Activated CD8-positive, alpha-beta T cell treated with anti-CD3 and anti-CD28 coated beads for 36 hours (primary cell): ENCODE measurements around the gene SYN1. TPM values are rescaled to one million over a fixed set of nuclear protein-coding genes. Genes with fewer than 3 reads are reported as not detected.

Experiments used
- ATAC-seq: fragments of 200-7000 bp; cut with Tn5 transposase; one replicate; pipeline ENCODE4 v1.10.0; 2021; ENCODE audit warnings: mild to moderate bottlenecking, moderate library complexity
- CTCF ChIA-PET: fragments of 350-600 bp; sonication (Branson Sonifier 250); formaldehyde crosslinking; loops from one replicate; lab custom pipeline; 2021; ENCODE audit warnings: antibody characterized with exemption; lab: Charles Lee
- POLR2A ChIA-PET: fragments of 350-600 bp; sonication (Branson Sonifier 250); formaldehyde crosslinking; loops from one replicate; lab custom pipeline; 2021; ENCODE audit warnings: antibody characterized with exemption; lab: Charles Lee
- DNase-seq: peaks from one replicate; pipeline ENCODE4 v3.0.0-alpha.2; 2020
- H3K27ac Mint-ChIP-seq: one replicate; pipeline ENCODE4 v1.8.0; 2021; ENCODE audit warnings: mild to moderate bottlenecking, mixed read lengths
- H3K27me3 Mint-ChIP-seq: one replicate; pipeline ENCODE4 v1.8.0; 2021; ENCODE audit warnings: mixed read lengths
- H3K36me3 Mint-ChIP-seq: one replicate; pipeline ENCODE4 v1.8.0; 2021; ENCODE audit warnings: low read depth, mixed read lengths
- H3K4me1 Mint-ChIP-seq: one replicate; pipeline ENCODE4 v1.8.0; 2021; ENCODE audit warnings: low read depth, mixed read lengths
- H3K4me3 Mint-ChIP-seq: one replicate; pipeline ENCODE4 v1.8.0; 2021; ENCODE audit warnings: mild to moderate bottlenecking, moderate library complexity, mixed read lengths
- H3K9me3 Mint-ChIP-seq: one replicate; pipeline ENCODE4 v1.8.0; 2021; ENCODE audit warnings: mixed read lengths
- intact Hi-C: fragments of 100-400 bp; cut with micrococcal nuclease; formaldehyde crosslinking; loops from one replicate; pipeline ENCODE4 v1.10.0; 2022
- total RNA-seq, 2 experiments: library from RNA; stranded (reverse); gene quantifications; one replicate each; pipeline ENCODE4 v1.2.3, GENCODE V29; 2021
- TF ChIP-seq, protein P1 (sequence below): fragments of 200-600 bp; IDR thresholded peaks from one replicate; pipeline ENCODE4 v1.8.0; 2022; ENCODE audit warnings: antibody characterized with exemption, mild to moderate bottlenecking

Gene SYN1
- total RNA-seq, 2 experiments from 2014 or later = 0.67 to 0.74 TPM

DNA sequence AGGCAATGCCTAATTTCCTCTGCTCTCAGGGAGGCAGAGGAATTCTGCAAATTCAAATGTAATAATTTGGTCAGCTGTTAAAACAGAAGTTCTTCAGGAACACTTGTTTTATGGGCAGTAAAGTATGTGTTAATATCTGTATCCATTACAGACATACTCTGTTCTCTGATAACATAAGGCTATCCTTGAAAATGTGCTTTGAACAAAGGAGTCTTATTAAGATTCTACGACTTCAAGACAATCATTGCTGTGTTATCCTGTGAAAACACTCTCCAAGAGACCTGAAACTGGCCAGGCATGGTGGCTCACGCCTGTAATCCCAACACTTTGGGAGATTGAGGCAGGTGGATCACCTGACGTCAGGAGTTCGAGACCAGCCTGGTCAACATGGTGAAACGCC lies 12.0 kb upstream of the SYN1 start:
- Mint-ChIP-seq H3K9me3 (no peaks in the 10 kb centered on the region), H3K36me3 (peaks cover 6% of the 10 kb centered on the region), H3K27ac (no peak overlapping the region), H3K4me1 (peaks cover 18% of the 10 kb centered on the region), H3K27me3 (no peaks in the 10 kb centered on the region), H3K4me3 (no peak overlapping the region)
- ATAC-seq (no peak), DNase-seq (no peak)
- CTCF ChIA-PET = no interaction called here
- intact Hi-C loops = no loop called here
- POLR2A ChIA-PET = interaction anchor here (1.8 kb wide), 1 partner anchor 9 kb away, joined by 7 read pairs; no protein-coding TSS in a partner anchor
- TF ChIP-seq, protein P1, sequence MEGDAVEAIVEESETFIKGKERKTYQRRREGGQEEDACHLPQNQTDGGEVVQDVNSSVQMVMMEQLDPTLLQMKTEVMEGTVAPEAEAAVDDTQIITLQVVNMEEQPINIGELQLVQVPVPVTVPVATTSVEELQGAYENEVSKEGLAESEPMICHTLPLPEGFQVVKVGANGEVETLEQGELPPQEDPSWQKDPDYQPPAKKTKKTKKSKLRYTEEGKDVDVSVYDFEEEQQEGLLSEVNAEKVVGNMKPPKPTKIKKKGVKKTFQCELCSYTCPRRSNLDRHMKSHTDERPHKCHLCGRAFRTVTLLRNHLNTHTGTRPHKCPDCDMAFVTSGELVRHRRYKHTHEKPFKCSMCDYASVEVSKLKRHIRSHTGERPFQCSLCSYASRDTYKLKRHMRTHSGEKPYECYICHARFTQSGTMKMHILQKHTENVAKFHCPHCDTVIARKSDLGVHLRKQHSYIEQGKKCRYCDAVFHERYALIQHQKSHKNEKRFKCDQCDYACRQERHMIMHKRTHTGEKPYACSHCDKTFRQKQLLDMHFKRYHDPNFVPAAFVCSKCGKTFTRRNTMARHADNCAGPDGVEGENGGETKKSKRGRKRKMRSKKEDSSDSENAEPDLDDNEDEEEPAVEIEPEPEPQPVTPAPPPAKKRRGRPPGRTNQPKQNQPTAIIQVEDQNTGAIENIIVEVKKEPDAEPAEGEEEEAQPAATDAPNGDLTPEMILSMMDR = no peak

DNA sequence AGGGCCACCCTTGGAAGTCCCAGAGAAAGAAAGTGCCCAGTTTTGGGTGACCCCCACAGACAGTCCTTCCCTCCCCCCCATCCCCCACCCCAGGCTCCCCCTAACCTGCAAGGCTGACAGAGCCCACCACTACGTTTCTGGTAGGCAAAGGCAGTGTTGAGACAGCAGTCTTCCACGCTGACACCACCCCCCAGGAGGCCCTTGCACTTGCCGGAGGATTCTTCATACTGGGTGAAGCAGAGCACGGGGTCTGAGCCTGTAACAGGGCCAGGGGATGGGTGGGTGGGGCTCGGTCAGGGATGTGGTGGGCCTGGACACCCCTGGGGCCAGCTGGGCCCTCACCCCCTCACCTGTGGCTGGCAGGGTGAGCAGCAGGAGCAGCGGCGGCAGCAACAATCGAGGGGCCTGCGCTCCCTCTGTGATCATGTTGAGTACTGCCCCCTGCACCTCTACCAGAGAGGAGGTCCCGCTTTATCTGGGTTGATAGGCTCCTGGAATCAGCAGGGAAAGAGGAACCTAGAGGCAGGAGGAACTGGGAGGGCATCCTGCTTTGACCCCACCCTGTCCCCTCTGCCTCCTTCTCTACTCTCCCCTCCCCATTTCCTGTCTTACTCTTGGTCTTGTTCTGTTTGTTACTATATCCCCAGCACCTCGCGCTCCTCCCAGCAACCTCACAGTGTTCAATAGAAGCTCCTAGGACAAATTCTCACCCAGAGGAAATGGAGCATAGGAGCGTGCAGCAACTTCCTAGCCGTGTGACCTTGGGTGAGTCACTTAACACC lies 10.0 kb upstream of the SYN1 start, which contains the start of gene CFP:
CFP (minus strand) TSS at position 512 of the 782 bp plus-strand sequence; CDS start at position 426, 86 bp downstream.
- ChIA-PET CTCF (interaction anchor here (1.1 to 1.4 kb wide), 2 partner anchors 10 to 15 kb away, joined by 3 to 5 read pairs; no protein-coding TSS in a partner anchor), POLR2A (interaction anchor here (0.9 to 1.8 kb wide), 5 partner anchors 11 to 346 kb away, joined by 3 to 7 read pairs (median 3); no protein-coding TSS in a partner anchor)
- ATAC-seq = peak; percentile 65
- intact Hi-C loops = loop anchor here (10.0 kb wide), 1 partner anchor 65 kb away; the partner anchor contains the start of gene ARAF
- H3K27ac Mint-ChIP-seq = peak within 1 kb of the TSS; percentile 74
- no peaks in the 10 kb centered on the region for H3K9me3 Mint-ChIP-seq
- peak; percentile 14 for DNase-seq
- TF ChIP-seq, protein P1 = no peak
- peaks cover 5% of the 10 kb centered on the region for H3K36me3 Mint-ChIP-seq
- H3K4me3 Mint-ChIP-seq = peak within 1 kb of the TSS; percentile 33
- no peaks in the 10 kb centered on the region for H3K27me3 Mint-ChIP-seq
- peaks cover 16% of the 10 kb centered on the region for H3K4me1 Mint-ChIP-seq

DNA sequence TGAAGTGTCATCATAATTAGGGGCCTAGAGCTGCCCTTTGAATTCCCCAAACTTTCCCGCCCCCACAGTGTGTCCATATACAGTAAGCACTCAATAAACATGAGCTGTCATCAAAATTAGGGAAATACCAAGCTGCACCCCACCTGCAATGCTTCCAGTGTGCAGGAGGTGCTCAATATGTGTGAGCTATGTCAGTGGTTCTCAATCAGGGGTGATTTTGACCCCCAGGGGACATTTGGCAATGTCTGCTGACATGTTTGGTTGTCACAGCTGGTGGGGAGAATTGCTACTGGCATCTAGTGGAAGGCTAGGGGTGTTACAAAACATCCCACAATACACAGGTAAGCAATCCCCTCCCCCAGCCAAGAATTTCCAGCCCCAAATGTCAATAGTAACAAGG lies 9.3 kb upstream of the SYN1 start:
- ATAC-seq (peak; percentile 43), DNase-seq (peak; percentile 33)
- intact Hi-C loops = loop anchor here (10.0 kb wide), 1 partner anchor 64 kb away; the partner anchor contains the start of gene ARAF
- H3K27ac Mint-ChIP-seq = peak overlapping the region; percentile 74
- H3K9me3 Mint-ChIP-seq = no peaks in the 10 kb centered on the region
- peak overlapping the region; percentile 33 for H3K4me3 Mint-ChIP-seq
- ChIA-PET POLR2A (interaction anchor here (0.9 to 1.0 kb wide), 2 partner anchors 20 to 68 kb away, joined by 3 read pairs; no protein-coding TSS in a partner anchor), CTCF (interaction anchor here (1.0 kb wide), 1 partner anchor 47 kb away, joined by 3 read pairs; the partner anchor contains the start of gene TIMP1)
- peaks cover 5% of the 10 kb centered on the region for H3K36me3 Mint-ChIP-seq
- H3K4me1 Mint-ChIP-seq = peaks cover 18% of the 10 kb centered on the region
- H3K27me3 Mint-ChIP-seq = no peaks in the 10 kb centered on the region
- TF ChIP-seq, protein P1 = no peak

DNA sequence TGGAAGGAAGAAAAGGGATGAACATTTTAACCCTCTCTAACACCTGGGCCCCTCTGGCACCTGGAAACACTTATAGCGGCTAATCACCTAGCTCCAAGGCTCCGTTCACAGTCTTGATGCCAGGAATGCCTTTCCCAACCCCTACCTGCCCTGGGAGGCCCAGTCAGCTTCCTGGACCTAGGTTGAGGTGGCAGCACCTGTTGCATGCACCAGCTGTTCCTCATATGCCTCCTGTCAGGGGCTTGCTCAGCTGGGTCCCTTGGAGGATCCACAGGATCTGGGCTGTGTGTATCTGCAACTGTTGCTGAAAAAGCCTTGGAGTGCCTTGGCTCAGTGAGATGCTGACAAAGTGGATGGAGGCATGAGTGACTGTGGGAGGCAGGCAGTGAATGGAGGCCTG lies 5.7 kb upstream of the SYN1 start:
- Mint-ChIP-seq H3K27me3 (no peaks in the 10 kb centered on the region), H3K4me1 (peaks cover 26% of the 10 kb centered on the region), H3K27ac (no peak overlapping the region), H3K4me3 (no peak overlapping the region), H3K36me3 (peaks cover 5% of the 10 kb centered on the region), H3K9me3 (no peaks in the 10 kb centered on the region)
- TF ChIP-seq, protein P1 = no peak
- intact Hi-C loops = loop anchor here (10.0 kb wide), 1 partner anchor 61 kb away; the partner anchor contains the start of gene ARAF
- ATAC-seq = no peak
- ChIA-PET CTCF (interaction anchor here (0.7 kb wide), 1 partner anchor 37 kb away, joined by 4 read pairs; no protein-coding TSS in a partner anchor), POLR2A (interaction anchor here (0.7 kb wide), 1 partner anchor 1086 kb away, joined by 3 read pairs; no protein-coding TSS in a partner anchor)
- DNase-seq = no peak
